Gastroesophageal sphincter (tissue), 4 donors: ENCODE results near the gene KRT31. TPM values are rescaled to one million over a fixed set of nuclear protein-coding genes. Genes with fewer than 3 reads are reported as not detected.

ENCODE experiments used
- ATAC-seq: fragments of 150-250 bp; one replicate; pipeline ENCODE4 v1.9.1; 2016; ENCODE audit warnings: mild to moderate bottlenecking, moderate library complexity
- H3K27ac ChIP-seq, 4 donors: fragments of 200-600 bp; sonication (generic) in 3 of 4; 1 replicate in 3 of 4; 2 replicates in 1 of 4; pipeline ENCODE4 v1.5.1; 2016 to 2019
- H3K27me3 ChIP-seq: fragments of 200-600 bp; sonication (generic); one replicate; pipeline ENCODE4 v1.5.1; 2019
- H3K36me3 ChIP-seq, 2 donors: fragments of 200-600 bp; sonication (generic); one replicate each; pipeline ENCODE4 v1.5.1; 2019; ENCODE audit warnings: control low read depth in 1 of 2
- H3K4me1 ChIP-seq, 3 donors: fragments of 200-600 bp; sonication (generic); 1 replicate in 2 of 3; 2 replicates in 1 of 3; pipeline ENCODE4 v1.5.1; 2016 to 2019; ENCODE audit warnings: control low read depth in 2 of 3
- H3K4me3 ChIP-seq, 2 donors: fragments of 200-600 bp; sonication (generic); one replicate each; pipeline ENCODE4 v1.5.1; 2019; ENCODE audit warnings: mild to moderate bottlenecking in 1 of 2, moderate library complexity in 1 of 2
- H3K9me3 ChIP-seq, 3 donors: fragments of 200-600 bp; sonication (generic); one replicate each; pipeline ENCODE4 v1.5.1; 2017 to 2019; ENCODE audit warnings: control low read depth in 2 of 3
- EP300 ChIP-seq: sonication (generic); formaldehyde crosslinking; IDR thresholded peaks from one replicate; pipeline ENCODE4 v1.6.1; 2017; ENCODE audit warnings: antibody characterized with exemption, mild to moderate bottlenecking
- POLR2A ChIP-seq, 2 donors: fragments of 450-650 bp; IDR thresholded peaks; one replicate each; pipeline ENCODE4 v1.6.1; 2017; ENCODE audit warnings: antibody characterized with exemption in 2 of 2, mild to moderate bottlenecking in 2 of 2, moderate library complexity in 1 of 2
- POLR2AphosphoS5 ChIP-seq: sonication (generic); formaldehyde crosslinking; IDR thresholded peaks from one replicate; pipeline ENCODE4 v1.6.1; 2017; ENCODE audit warnings: antibody characterized with exemption
- WGBS, 2 donors: methylation state at CpG; one replicate each; pipeline ENCODE4 v1.1.5; 2018; ENCODE audit warnings: low coverage in 1 of 2; 5-methylcytosine and 5-hydroxymethylcytosine counted together
- total RNA-seq, 4 donors: library from RNA; depleted of rRNA; stranded (reverse); fragments of >200 nt; gene quantifications; one replicate each; pipeline ENCODE4 v1.1.0, GENCODE V29; 2016
- TF ChIP-seq, protein P1 (sequence below), 4 experiments: fragments of 200-600 bp in 2 of 4; fragments of 450-650 bp in 2 of 4; sonication (generic) in 1 of 4; IDR thresholded peaks; one replicate each; pipeline ENCODE4 v1.5.1; 2017 to 2019; ENCODE audit warnings: antibody characterized with exemption in 4 of 4, mild to moderate bottlenecking in 2 of 4, moderate library complexity in 2 of 4

The KRT31 gene
- total RNA-seq, 4 donors from 2014 or later = not detected

- no CpG with 5 or more reads among the region's 1 CpG for WGBS, 2 donors
- no peak for ATAC-seq
- TF ChIP-seq EP300 = no peak
- TF ChIP-seq POLR2A (IDR thresholded peaks at IDR 0.05) = no peak
- TF ChIP-seq, protein P1, sequence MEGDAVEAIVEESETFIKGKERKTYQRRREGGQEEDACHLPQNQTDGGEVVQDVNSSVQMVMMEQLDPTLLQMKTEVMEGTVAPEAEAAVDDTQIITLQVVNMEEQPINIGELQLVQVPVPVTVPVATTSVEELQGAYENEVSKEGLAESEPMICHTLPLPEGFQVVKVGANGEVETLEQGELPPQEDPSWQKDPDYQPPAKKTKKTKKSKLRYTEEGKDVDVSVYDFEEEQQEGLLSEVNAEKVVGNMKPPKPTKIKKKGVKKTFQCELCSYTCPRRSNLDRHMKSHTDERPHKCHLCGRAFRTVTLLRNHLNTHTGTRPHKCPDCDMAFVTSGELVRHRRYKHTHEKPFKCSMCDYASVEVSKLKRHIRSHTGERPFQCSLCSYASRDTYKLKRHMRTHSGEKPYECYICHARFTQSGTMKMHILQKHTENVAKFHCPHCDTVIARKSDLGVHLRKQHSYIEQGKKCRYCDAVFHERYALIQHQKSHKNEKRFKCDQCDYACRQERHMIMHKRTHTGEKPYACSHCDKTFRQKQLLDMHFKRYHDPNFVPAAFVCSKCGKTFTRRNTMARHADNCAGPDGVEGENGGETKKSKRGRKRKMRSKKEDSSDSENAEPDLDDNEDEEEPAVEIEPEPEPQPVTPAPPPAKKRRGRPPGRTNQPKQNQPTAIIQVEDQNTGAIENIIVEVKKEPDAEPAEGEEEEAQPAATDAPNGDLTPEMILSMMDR (IDR thresholded peaks at IDR 0.05) = no peak
- no peak for TF ChIP-seq POLR2AphosphoS5
Measured at GRCh38 chr17:41369713-41370112, 27.7 kb downstream of the KRT31 start, which contains the start of gene KRT33B. KRT33B (minus strand) TSS chr17:41369813; CDS start chr17:41369750, 63 bp downstream.

GRCh38 chr17:41369023-41369422 is 28.4 kb downstream of the KRT31 start:
- no peaks in the 10 kb centered on the region for H3K36me3 ChIP-seq
- ATAC-seq = no peak
- TF ChIP-seq POLR2AphosphoS5 (no peak), POLR2A (IDR thresholded peaks at IDR 0.05) (no peak), EP300 (no peak)
- TF ChIP-seq, protein P1 (IDR thresholded peaks at IDR 0.05) = no peak
- no peak overlapping the region for H3K27ac ChIP-seq
- 76 to 92% methylated on average over 2 of the region's 2 CpGs for WGBS, 2 donors
- no peaks in the 10 kb centered on the region for H3K27me3 ChIP-seq
- H3K4me1 ChIP-seq = no peaks in the 10 kb centered on the region
- no peaks in the 10 kb centered on the region for H3K9me3 ChIP-seq
- no peak overlapping the region for H3K4me3 ChIP-seq

More at GRCh38 chr17:41369713-41370112, 27.7 kb downstream of the KRT31 start, which contains the start of gene KRT33B:
- Histone ChIP-seq H3K9me3 (no peaks in the 10 kb centered on the region), H3K36me3 (no peaks in the 10 kb centered on the region), H3K4me1 (no peaks in the 10 kb centered on the region), H3K27ac (no peak within 1 kb of the TSS), H3K27me3 (no peaks in the 10 kb centered on the region), H3K4me3 (no peak within 1 kb of the TSS)

GRCh38 chr17:41367426-41368075 is 29.9 kb downstream of the KRT31 start:
- WGBS, 2 donors = 75 to 85% methylated on average over 8 to 9 of the region's 10 CpGs
- Histone ChIP-seq H3K36me3 (no peaks in the 10 kb centered on the region), H3K4me1 (no peaks in the 10 kb centered on the region), H3K27ac (no peak overlapping the region), H3K27me3 (no peaks in the 10 kb centered on the region), H3K4me3 (no peak overlapping the region), H3K9me3 (no peaks in the 10 kb centered on the region)
- TF ChIP-seq POLR2A (IDR thresholded peaks at IDR 0.05) = no peak
- TF ChIP-seq, protein P1 (IDR thresholded peaks at IDR 0.05) = no peak
- TF ChIP-seq POLR2AphosphoS5 = no peak
- TF ChIP-seq EP300 = no peak
- ATAC-seq = no peak

DNA sequence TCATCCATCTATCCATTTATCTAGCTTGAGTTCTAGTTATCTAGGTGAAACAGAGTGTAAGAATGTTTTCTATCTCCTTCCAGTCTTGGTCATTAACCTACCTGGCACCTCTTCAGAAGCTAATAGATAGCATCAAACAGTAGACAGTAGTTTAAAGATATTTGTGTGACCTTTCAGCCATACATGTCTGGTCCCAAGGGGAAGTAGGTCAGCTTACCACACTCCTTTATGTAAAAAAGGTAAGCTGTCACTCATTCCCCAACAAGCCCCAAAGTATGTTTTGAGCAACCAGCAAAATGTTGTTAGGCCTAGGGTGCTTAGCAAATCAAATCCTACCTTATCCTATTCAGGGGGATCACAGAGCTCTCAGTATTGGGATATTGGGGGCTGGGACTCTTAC is 31.3 kb downstream of the KRT31 start:
- no peak for ATAC-seq
- Histone ChIP-seq H3K36me3 (no peaks in the 10 kb centered on the region), H3K4me3 (no peak overlapping the region), H3K27ac (no peak overlapping the region), H3K4me1 (no peaks in the 10 kb centered on the region), H3K9me3 (no peaks in the 10 kb centered on the region), H3K27me3 (no peaks in the 10 kb centered on the region)
- TF ChIP-seq, protein P1 (IDR thresholded peaks at IDR 0.05) = no peak
- no peak for TF ChIP-seq EP300
- TF ChIP-seq POLR2AphosphoS5 = no peak
- no peak for TF ChIP-seq POLR2A (IDR thresholded peaks at IDR 0.05)

GRCh38 chr17:41363881-41364280 is 33.5 kb downstream of the KRT31 start:
- Histone ChIP-seq H3K36me3 (no peaks in the 10 kb centered on the region), H3K27ac (no peak overlapping the region), H3K27me3 (no peaks in the 10 kb centered on the region), H3K9me3 (no peaks in the 10 kb centered on the region), H3K4me1 (no peaks in the 10 kb centered on the region), H3K4me3 (no peak overlapping the region)
- 80 to 88% methylated on average over 1 to 2 of the region's 2 CpGs for WGBS, 2 donors
- no peak for TF ChIP-seq EP300
- no peak for TF ChIP-seq POLR2AphosphoS5
- TF ChIP-seq POLR2A (IDR thresholded peaks at IDR 0.05) = no peak
- TF ChIP-seq, protein P1 (IDR thresholded peaks at IDR 0.05) = no peak
- no peak for ATAC-seq
